ENCODE data around the gene CA5B. TPM values are rescaled to one million over a fixed set of nuclear protein-coding genes. Genes with fewer than 3 reads are reported as not detected.
"Not testable (repeated sequence)": the region's sequence is repeated elsewhere in the genome, so short reads cannot be mapped to it uniquely, and the experiment has no call there.

Gene CA5B
- total RNA-seq, 1 experiment from 2014 or later = 15.3 TPM

- intact Hi-C loops (cut with micrococcal nuclease) = no loop called here
- Mint-ChIP-seq H3K27ac (ENCODE audit: low read depth, unreplicated experiment) (no peak overlapping the region), H3K4me1 (ENCODE audit: insufficient read depth, unreplicated experiment) (peaks cover 15% of the 10 kb centered on the region), H3K9me3 (ENCODE audit: unreplicated experiment) (no peaks in the 10 kb centered on the region), H3K36me3 (ENCODE audit: insufficient read depth, unreplicated experiment) (peaks cover 11% of the 10 kb centered on the region), H3K4me3 (ENCODE audit: unreplicated experiment) (no peak overlapping the region), H3K27me3 (ENCODE audit: insufficient read depth, unreplicated experiment) (no peaks in the 10 kb centered on the region)
- no peak for TF ChIP-seq CTCF (IDR thresholded peaks at IDR 0.05; ENCODE audit: unreplicated experiment)
- ChIA-PET POLR2A (interaction anchor here (0.6 kb wide), 1 partner anchor 15 kb away, joined by 4 read pairs; no protein-coding TSS in a partner anchor), CTCF (interaction anchor here (0.8 kb wide), 1 partner anchor 32 kb away, joined by 3 read pairs; no protein-coding TSS in a partner anchor)
- DNase-seq (ENCODE audit: unreplicated experiment) = no peak
- no TSS peak for BruUV-seq (replicated peaks)
Measured at GRCh38 chrX:15719324-15719968, 18.6 kb upstream of the CA5B start.

- DNase-seq (ENCODE audit: unreplicated experiment) = no peak
- no TSS peak for BruUV-seq (replicated peaks)
- Mint-ChIP-seq H3K27ac (ENCODE audit: low read depth, unreplicated experiment) (no peak overlapping the region), H3K36me3 (ENCODE audit: insufficient read depth, unreplicated experiment) (peaks cover 11% of the 10 kb centered on the region), H3K9me3 (ENCODE audit: unreplicated experiment) (no peaks in the 10 kb centered on the region), H3K4me1 (ENCODE audit: insufficient read depth, unreplicated experiment) (peaks cover 9% of the 10 kb centered on the region), H3K4me3 (ENCODE audit: unreplicated experiment) (no peak overlapping the region), H3K27me3 (ENCODE audit: insufficient read depth, unreplicated experiment) (no peaks in the 10 kb centered on the region)
- POLR2A ChIA-PET = no interaction called here
- no peak for TF ChIP-seq CTCF (IDR thresholded peaks at IDR 0.05; ENCODE audit: unreplicated experiment)
- CTCF ChIA-PET = interaction anchor here (0.6 to 1.0 kb wide), 2 partner anchors 36 to 723 kb away, joined by 3 read pairs; no protein-coding TSS in a partner anchor
- intact Hi-C loops (cut with micrococcal nuclease) = no loop called here
Measured at GRCh38 chrX:15721911-15722310, 16.2 kb upstream of the CA5B start.

- Mint-ChIP-seq H3K4me3 (ENCODE audit: unreplicated experiment) (no peak overlapping the region), H3K36me3 (ENCODE audit: insufficient read depth, unreplicated experiment) (peaks cover 16% of the 10 kb centered on the region), H3K27ac (ENCODE audit: low read depth, unreplicated experiment) (no peak overlapping the region), H3K27me3 (ENCODE audit: insufficient read depth, unreplicated experiment) (no peaks in the 10 kb centered on the region), H3K9me3 (ENCODE audit: unreplicated experiment) (peaks cover 9% of the 10 kb centered on the region), H3K4me1 (ENCODE audit: insufficient read depth, unreplicated experiment) (peaks cover under 1% of the 10 kb centered on the region)
- intact Hi-C loops (cut with micrococcal nuclease) = no loop called here
- TF ChIP-seq CTCF (IDR thresholded peaks at IDR 0.05; ENCODE audit: unreplicated experiment) = no peak
- POLR2A ChIA-PET = interaction anchor here (0.7 kb wide), 1 partner anchor 367 kb away, joined by 3 read pairs; no protein-coding TSS in a partner anchor
- CTCF ChIA-PET = interaction anchor here (0.7 kb wide), 1 partner anchor 8 kb away, joined by 3 read pairs; no protein-coding TSS in a partner anchor
- no TSS peak for BruUV-seq (replicated peaks)
- no peak for DNase-seq (ENCODE audit: unreplicated experiment)
Measured at GRCh38 chrX:15723887-15724517, 14.1 kb upstream of the CA5B start.

GRCh38 chrX:15724911-15725310 lies 13.2 kb upstream of the CA5B start:
- no TSS peak for BruUV-seq (replicated peaks)
- peaks cover 16% of the 10 kb centered on the region for H3K36me3 Mint-ChIP-seq (ENCODE audit: insufficient read depth, unreplicated experiment)
- no peak for TF ChIP-seq CTCF (IDR thresholded peaks at IDR 0.05; ENCODE audit: unreplicated experiment)
- no peak overlapping the region for H3K4me3 Mint-ChIP-seq (ENCODE audit: unreplicated experiment)
- no peaks in the 10 kb centered on the region for H3K4me1 Mint-ChIP-seq (ENCODE audit: insufficient read depth, unreplicated experiment)
- intact Hi-C loops (cut with micrococcal nuclease) = no loop called here
- H3K27me3 Mint-ChIP-seq (ENCODE audit: insufficient read depth, unreplicated experiment) = no peaks in the 10 kb centered on the region
- CTCF ChIA-PET = interaction anchor here (0.7 kb wide), 1 partner anchor 9 kb away, joined by 3 read pairs; no protein-coding TSS in a partner anchor
- H3K9me3 Mint-ChIP-seq (ENCODE audit: unreplicated experiment) = peaks cover 10% of the 10 kb centered on the region
- DNase-seq (ENCODE audit: unreplicated experiment) = no peak
- H3K27ac Mint-ChIP-seq (ENCODE audit: low read depth, unreplicated experiment) = no peak overlapping the region
- POLR2A ChIA-PET = interaction anchor here (0.7 kb wide), 1 partner anchor 368 kb away, joined by 3 read pairs; no protein-coding TSS in a partner anchor

- H3K4me1 Mint-ChIP-seq (ENCODE audit: insufficient read depth, unreplicated experiment); CTCF ChIA-PET; H3K4me3 Mint-ChIP-seq (ENCODE audit: unreplicated experiment); H3K27me3 Mint-ChIP-seq (ENCODE audit: insufficient read depth, unreplicated experiment); intact Hi-C loops (cut with micrococcal nuclease); BruUV-seq (replicated peaks); POLR2A ChIA-PET; H3K27ac Mint-ChIP-seq (ENCODE audit: low read depth, unreplicated experiment); DNase-seq (ENCODE audit: unreplicated experiment); H3K36me3 Mint-ChIP-seq (ENCODE audit: insufficient read depth, unreplicated experiment): not testable (repeated sequence)
- H3K9me3 Mint-ChIP-seq (ENCODE audit: unreplicated experiment) = peaks cover 17% of the 10 kb centered on the region
Measured at GRCh38 chrX:15731368-15731767, 6.7 kb upstream of the CA5B start.

All from MCF 10A (cell line).